ENCODE measurements around the gene SCCPDH.

Gene SCCPDH

DNA sequence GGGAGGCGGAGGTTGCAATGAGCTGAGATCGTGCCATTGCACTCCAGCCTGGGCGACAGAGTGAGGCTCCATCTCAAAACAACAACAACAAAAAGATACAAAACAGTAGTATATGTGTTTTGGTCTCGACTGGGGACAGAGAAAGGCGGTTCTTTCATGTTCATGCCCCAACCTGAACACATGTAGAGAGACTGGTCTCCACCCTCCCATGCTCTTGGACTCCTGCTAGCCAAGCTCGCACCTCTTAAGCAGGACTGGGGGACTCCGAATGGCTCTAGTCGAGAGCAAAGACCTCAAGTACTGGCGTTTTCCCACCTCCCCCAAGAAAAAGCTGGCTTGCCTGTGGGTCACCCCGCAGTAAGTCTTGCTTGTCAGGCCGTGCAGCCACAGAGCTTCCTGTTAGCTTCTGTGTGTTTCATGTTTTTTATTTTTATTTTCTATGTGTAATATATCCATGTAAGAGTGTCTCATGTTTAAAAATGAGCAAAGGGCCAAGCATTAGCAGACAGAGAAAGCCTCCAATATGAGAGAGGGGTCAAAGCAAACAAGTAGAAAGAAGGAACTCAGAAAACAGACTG lies 91.6 kb downstream of the SCCPDH start:
- H3K4me1 Mint-ChIP-seq, result no peaks in the 10 kb centered on the region
- TF ChIP-seq, protein P1, sequence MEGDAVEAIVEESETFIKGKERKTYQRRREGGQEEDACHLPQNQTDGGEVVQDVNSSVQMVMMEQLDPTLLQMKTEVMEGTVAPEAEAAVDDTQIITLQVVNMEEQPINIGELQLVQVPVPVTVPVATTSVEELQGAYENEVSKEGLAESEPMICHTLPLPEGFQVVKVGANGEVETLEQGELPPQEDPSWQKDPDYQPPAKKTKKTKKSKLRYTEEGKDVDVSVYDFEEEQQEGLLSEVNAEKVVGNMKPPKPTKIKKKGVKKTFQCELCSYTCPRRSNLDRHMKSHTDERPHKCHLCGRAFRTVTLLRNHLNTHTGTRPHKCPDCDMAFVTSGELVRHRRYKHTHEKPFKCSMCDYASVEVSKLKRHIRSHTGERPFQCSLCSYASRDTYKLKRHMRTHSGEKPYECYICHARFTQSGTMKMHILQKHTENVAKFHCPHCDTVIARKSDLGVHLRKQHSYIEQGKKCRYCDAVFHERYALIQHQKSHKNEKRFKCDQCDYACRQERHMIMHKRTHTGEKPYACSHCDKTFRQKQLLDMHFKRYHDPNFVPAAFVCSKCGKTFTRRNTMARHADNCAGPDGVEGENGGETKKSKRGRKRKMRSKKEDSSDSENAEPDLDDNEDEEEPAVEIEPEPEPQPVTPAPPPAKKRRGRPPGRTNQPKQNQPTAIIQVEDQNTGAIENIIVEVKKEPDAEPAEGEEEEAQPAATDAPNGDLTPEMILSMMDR (IDR thresholded peaks at IDR 0.05; ENCODE audit: unreplicated experiment in 3 of 3), result no peak
- H3K9me3 Mint-ChIP-seq, result peaks cover 4% of the 10 kb centered on the region
- H3K27me3 Mint-ChIP-seq (ENCODE audit: low read depth), result peaks cover 7% of the 10 kb centered on the region
- no peaks in the 10 kb centered on the region for H3K36me3 Mint-ChIP-seq (ENCODE audit: low read depth)
- H3K27ac Mint-ChIP-seq, result no peak overlapping the region
- no peak overlapping the region for H3K4me3 Mint-ChIP-seq
